ENCODE measurements around the gene ANKFY1.

The ANKFY1 gene

GRCh38 chr17:4175921-4176807 lies 87.6 kb downstream of the ANKFY1 start:
- DNase-seq, result no peak

DNA sequence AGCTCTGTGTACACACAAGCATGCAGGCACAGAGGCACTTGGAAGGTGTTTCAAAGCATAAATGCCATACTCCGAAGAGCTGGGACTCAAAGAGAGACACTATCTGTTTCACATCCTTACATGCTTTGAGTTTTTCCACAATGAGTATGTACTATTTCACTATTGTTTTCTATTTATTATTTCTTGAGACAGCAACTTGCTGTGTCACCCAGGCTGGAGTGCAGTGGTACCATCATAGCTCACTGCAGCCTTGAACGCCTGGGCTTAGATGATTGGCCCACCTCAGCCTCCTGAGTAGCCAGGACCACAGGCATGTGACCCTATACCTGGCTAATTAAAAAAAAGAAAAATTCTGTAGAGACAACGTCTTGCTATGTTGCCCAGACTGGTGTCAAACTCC lies 89.2 kb downstream of the ANKFY1 start:
- no peak for DNase-seq

GRCh38 chr17:4173781-4174180 lies 90.0 kb downstream of the ANKFY1 start:
- DNase-seq, result no peak

DNA sequence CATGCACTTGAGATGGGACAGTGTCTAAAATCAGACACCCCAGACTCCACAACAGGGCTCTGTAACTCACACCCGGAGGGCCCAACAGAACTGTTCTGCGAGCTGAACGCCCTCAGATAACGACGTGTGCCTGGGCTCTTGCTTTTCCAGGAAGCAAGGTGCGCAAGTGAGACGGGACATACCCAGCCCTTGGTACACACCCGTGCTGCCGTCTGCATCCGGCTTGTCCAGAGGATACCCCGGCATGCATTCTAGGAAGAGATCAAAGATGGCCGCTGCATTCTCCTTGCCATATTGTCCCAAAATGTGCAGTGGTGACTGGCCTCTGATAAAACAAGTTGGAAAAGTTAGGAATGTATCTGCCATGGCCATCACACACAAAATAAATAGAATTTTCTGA lies 91.4 kb downstream of the ANKFY1 start:
- DNase-seq, result no peak

GRCh38 chr17:4170639-4171280 lies 93.0 kb downstream of the ANKFY1 start:
- DNase-seq, result no peak

DNA sequence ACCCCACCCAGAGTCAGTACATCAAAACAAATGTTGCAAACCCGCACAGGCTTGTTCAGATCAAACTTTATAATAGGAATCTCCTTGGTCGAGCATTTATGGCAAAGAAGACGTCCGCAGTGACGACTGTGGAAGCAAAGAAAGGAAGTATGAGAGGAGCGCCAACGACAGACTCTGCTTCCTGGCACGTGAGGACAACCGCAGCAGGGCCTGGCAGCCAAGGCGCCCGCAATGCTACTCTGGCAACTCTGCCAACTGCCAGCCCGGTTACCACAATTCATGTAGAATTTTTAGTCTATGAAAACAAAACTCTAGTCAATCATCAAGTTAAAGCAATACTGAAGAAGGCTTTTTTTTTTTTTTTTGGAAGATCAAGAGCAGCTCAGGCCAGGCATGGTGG lies 96.0 kb downstream of the ANKFY1 start:
- no peak for DNase-seq

GRCh38 chr17:4166419-4166818 lies 97.4 kb downstream of the ANKFY1 start:
- DNase-seq, result no peak

- DNase-seq, result no peak
Measured at GRCh38 chr17:4165301-4166010, 98.3 kb downstream of the ANKFY1 start.

DNA sequence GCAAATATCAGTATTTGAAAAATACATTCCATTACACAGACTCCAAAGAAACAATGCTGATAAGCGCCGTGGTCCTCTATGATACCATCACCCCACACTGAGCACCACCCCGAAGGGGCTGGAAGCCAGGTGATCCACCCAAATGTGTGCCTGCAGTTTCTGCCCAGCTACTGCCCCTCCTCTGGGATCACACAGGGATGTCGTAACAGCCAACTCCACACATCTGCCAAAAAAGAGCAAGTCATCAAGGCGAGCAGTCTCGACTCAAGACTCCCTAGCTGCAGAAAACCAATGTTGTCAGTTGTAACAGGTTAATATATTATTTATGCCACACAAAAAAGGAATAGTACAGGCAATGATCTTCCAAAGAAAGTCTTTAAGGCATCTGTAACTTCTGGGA lies 99.8 kb downstream of the ANKFY1 start:
- DNase-seq, result no peak

DNA sequence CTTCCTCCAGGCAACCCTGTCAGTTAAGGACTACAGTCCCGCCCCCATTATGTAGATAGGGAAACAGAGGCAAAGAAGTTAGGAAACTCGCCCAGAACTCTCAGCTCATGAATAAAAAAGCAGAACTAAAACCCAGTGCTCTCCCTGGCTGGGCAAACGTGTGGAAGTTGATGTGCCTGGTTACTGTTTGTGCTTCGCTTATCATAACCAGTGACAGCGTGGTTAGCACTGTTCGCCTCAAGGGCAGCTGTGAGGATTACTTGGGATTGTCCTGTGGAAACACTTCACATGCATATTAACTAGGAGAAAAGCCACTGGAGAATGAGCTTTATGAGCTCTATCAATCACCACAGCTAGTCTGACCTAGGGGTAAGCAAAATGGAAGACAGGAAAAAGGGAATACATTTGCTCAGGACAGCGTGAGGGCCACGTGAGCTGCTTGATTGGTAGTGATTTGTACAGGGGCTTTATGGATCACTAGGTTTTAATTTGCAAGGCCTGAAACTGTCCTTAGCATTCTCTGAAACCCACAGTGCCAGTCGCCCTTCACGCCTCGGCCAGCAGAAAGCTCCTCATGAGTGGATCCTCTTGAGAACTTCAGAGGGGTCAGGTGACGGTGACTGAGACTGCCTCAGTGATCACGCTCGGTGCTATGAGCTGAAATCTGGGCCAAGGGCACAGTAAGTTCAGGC lies 100.9 kb downstream of the ANKFY1 start:
- DNase-seq, result no peak

DNA sequence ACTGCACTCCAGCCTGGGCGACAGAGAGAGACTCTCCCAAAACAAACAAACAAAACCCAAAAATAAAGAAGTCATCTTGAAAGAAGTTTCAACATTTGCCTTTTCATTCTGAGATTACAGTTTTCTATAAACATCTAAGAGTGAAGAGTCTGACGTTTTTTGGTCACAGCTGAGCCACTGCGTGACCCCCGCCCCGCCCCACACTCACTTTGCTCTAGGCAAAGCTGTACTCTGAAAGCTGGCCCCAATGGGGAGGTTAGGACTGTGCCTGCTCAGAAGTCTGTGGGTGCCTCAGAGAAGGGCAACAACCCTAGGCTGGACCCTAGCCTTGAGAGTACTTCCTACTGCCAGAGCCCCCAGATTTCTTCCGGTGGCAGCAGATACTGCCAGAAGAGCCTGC lies 101.5 kb downstream of the ANKFY1 start:
- no peak for DNase-seq

GRCh38 chr17:4161967-4162305 lies 101.8 kb downstream of the ANKFY1 start:
- DNase-seq, result no peak

DNA sequence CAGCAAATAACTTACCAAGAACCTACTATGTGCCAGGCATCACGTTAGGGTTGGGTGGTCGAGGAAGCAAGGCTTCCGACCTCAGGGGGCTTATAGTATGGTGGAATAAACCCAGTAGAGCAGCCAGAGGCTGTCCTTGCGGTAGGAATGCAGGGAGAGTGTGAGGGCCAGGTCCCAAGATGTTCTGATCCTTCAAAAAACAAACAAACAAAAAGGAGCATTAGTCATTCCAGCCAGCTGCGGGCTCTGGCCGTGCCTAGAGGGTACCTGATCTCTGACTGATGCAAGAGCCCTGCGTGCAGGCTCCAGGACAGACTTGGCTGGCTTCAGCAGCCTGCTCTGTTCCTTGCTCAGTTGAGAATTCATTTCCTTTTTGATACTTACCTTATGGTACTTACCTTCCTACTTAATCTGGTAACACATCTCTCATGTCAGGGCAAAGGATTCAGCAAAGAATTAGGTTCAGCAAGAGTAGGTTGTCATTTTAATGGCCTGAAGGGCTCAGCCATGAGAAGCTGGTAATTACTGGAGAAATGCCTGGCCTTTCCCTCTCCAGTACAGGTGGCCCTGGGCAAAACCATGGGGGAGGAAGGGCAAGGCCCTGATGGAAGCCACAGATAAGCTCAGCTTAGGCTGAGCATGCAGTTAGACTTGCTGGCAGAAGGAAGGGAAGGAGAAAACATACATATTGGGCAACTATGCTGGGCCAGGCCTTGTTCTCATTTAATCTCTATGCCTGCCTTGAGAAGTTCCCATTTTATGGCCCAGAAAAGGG lies 102.4 kb downstream of the ANKFY1 start:
- DNase-seq, result no peak

- no peak for DNase-seq
Measured at GRCh38 chr17:4160294-4160859, 103.4 kb downstream of the ANKFY1 start.

DNA sequence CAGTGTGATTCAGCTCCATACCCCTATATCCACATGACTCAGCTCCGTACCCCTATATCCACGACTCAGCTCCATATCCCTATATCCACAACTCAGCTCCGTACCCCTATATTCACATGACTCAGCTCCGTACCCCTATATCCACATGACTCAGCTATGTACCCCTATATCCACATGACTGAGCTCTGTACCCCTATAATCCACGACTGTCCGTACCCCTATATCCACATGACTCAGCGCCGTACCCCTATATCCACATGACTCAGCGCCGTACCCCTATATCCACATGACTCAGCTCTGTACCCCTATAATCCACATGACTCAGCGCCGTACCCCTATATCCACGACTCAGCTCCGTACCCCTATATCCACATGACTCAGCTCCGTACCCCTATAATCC lies 104.0 kb downstream of the ANKFY1 start:
- no peak for DNase-seq

DNA sequence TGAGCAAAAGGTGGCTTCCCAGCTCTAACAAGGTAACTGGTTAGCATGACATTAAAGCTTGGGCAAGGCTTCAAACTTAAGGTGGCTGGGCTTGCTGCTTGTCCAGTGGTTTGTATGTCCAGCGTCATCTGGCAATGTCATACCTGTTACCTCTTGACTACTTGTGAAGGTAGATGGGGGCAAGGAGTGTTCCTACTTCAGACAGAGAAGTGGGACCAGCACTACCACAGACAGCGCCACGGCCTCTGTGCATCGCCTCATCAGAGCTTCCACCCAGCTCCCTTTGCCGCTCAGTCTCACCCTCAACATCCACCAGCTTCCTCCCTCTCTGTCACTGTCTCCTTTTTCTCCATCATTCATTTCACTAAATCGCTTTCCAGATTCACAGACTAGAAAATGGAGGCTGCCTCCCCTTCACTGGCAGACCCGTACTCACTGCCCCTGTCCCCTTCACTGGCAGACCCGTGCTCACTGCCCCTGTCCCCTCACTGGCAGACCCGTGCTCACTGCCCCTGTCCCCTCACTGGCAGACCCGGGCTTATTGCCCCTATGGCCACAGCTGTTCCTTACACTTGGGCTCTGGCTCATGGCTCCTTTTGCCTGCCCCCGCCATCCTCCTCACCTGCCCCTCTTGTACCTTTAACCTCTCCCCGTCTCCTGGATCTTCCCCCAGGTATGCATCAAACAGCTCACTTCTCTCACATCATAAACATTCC lies 106.0 kb downstream of the ANKFY1 start:
- no peak for DNase-seq

GRCh38 chr17:4156750-4157381 lies 106.9 kb downstream of the ANKFY1 start:
- DNase-seq, result no peak

GRCh38 chr17:4155980-4156620 lies 107.7 kb downstream of the ANKFY1 start:
- DNase-seq, result no peak

GRCh38 chr17:4154201-4154600 lies 109.6 kb downstream of the ANKFY1 start:
- no peak for DNase-seq

DNA sequence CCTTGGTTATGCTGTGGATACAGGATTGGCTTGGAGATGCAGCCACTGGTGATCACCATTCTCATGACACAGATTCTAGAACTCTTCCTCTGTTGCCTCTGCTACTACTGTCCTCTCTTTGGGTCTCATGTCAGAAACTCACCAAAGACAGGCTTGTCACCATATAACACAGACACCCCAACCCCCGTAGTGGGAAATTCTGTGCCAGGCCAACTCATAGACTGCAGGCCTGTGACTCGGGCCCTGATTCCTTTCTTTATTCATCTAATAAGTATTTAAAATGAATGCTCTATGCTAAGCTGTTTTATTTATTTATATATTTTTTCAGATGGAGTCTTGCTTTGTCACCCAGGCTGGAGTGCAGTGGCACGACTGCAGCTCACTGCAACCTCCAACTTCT lies 111.3 kb downstream of the ANKFY1 start:
- no peak for DNase-seq

- DNase-seq, result no peak
Measured at GRCh38 chr17:4150096-4150495, 113.7 kb downstream of the ANKFY1 start.

Measured in NCI-H774 (cell line).